Mesothelial cell of epicardium (in vitro differentiated cells): Measurements from ENCODE around the gene APCDD1L. TPM values are rescaled to one million over a fixed set of nuclear protein-coding genes. Genes with fewer than 3 reads are reported as not detected.
A peak's percentile ranks its signal among the peaks of the same experiment; 100 is the strongest.

Experiments used
- DNase-seq, 2 experiments: peaks; one replicate each; pipeline ENCODE4 v3.0.0; 2021; ENCODE audit warnings: low spot score in 2 of 2; ENCODE audit not compliant: unreplicated experiment in 2 of 2
- H3K27ac Mint-ChIP-seq: 2 replicates; pipeline ENCODE4 v1.8.0; 2021; ENCODE audit warnings: mixed read lengths
- H3K27me3 Mint-ChIP-seq: 2 replicates; pipeline ENCODE4 v1.8.0; 2021; ENCODE audit warnings: low read depth, mixed read lengths
- H3K36me3 Mint-ChIP-seq: 2 replicates; pipeline ENCODE4 v1.8.0; 2021; ENCODE audit warnings: mixed read lengths
- H3K4me1 Mint-ChIP-seq: 2 replicates; pipeline ENCODE4 v1.8.0; 2021; ENCODE audit warnings: mixed read lengths
- H3K4me3 Mint-ChIP-seq: 2 replicates; pipeline ENCODE4 v1.8.0; 2021; ENCODE audit warnings: mild to moderate bottlenecking, moderate library complexity, mixed read lengths
- H3K9me3 Mint-ChIP-seq: 2 replicates; pipeline ENCODE4 v1.8.0; 2021; ENCODE audit warnings: mixed read lengths
- CTCF ChIP-seq: fragments of 200-600 bp; sonication (generic); IDR thresholded peaks from one replicate; pipeline ENCODE4 v1.5.0; 2021; ENCODE audit warnings: antibody characterized with exemption; ENCODE audit not compliant: unreplicated experiment
- total RNA-seq: library from RNA; stranded (reverse); gene quantifications from 3 replicates; pipeline ENCODE4 v1.2.1, GENCODE V29; 2021

APCDD1L gene
- total RNA-seq, 1 donor from 2014 or later, result not detected

GRCh38 chr20:58555078-58555765 lies 40.0 kb upstream of the APCDD1L start:
- Mint-ChIP-seq H3K36me3 (no peaks in the 10 kb centered on the region), H3K4me3 (no peak overlapping the region), H3K27me3 (peaks cover 12% of the 10 kb centered on the region), H3K9me3 (no peaks in the 10 kb centered on the region), H3K27ac (no peak overlapping the region), H3K4me1 (peaks cover 34% of the 10 kb centered on the region)
- TF ChIP-seq CTCF, result no peak
- DNase-seq, result peak in 1 of 2 experiments; percentile 9

- Mint-ChIP-seq H3K27me3 (peaks cover 12% of the 10 kb centered on the region), H3K4me1 (peaks cover 41% of the 10 kb centered on the region), H3K27ac (no peak overlapping the region), H3K4me3 (no peak overlapping the region), H3K36me3 (no peaks in the 10 kb centered on the region), H3K9me3 (no peaks in the 10 kb centered on the region)
- no peak for TF ChIP-seq CTCF
- DNase-seq, result peak in 1 of 2 experiments; percentile 13
Observed at GRCh38 chr20:58554541-58554940, 39.3 kb upstream of the APCDD1L start.

GRCh38 chr20:58553841-58554240 lies 38.6 kb upstream of the APCDD1L start:
- Mint-ChIP-seq H3K9me3 (no peaks in the 10 kb centered on the region), H3K27me3 (peaks cover 12% of the 10 kb centered on the region), H3K27ac (peak overlapping the region; percentile 39), H3K4me1 (peaks cover 45% of the 10 kb centered on the region), H3K36me3 (no peaks in the 10 kb centered on the region), H3K4me3 (no peak overlapping the region)
- TF ChIP-seq CTCF, result no peak
- DNase-seq, result peak in 1 of 2 experiments; percentile 59

GRCh38 chr20:58553166-58553696 lies 38.0 kb upstream of the APCDD1L start:
- Mint-ChIP-seq H3K4me3 (no peak overlapping the region), H3K9me3 (no peaks in the 10 kb centered on the region), H3K36me3 (no peaks in the 10 kb centered on the region), H3K27me3 (peaks cover 12% of the 10 kb centered on the region), H3K27ac (peak overlapping the region; percentile 39), H3K4me1 (peaks cover 46% of the 10 kb centered on the region)
- no peak for TF ChIP-seq CTCF
- peak in 1 of 2 experiments; percentile 16 for DNase-seq

GRCh38 chr20:58552366-58552934 lies 37.3 kb upstream of the APCDD1L start:
- DNase-seq, result peak in 1 of 2 experiments; percentile 34
- H3K9me3 Mint-ChIP-seq, result no peaks in the 10 kb centered on the region
- H3K27me3 Mint-ChIP-seq, result peaks cover 9% of the 10 kb centered on the region
- no peaks in the 10 kb centered on the region for H3K36me3 Mint-ChIP-seq
- peak overlapping the region; percentile 38 for H3K27ac Mint-ChIP-seq
- H3K4me1 Mint-ChIP-seq, result peaks cover 54% of the 10 kb centered on the region
- TF ChIP-seq CTCF, result no peak
- no peak overlapping the region for H3K4me3 Mint-ChIP-seq
